Measurements from ENCODE around the gene MEIKIN.

MEIKIN gene

DNA sequence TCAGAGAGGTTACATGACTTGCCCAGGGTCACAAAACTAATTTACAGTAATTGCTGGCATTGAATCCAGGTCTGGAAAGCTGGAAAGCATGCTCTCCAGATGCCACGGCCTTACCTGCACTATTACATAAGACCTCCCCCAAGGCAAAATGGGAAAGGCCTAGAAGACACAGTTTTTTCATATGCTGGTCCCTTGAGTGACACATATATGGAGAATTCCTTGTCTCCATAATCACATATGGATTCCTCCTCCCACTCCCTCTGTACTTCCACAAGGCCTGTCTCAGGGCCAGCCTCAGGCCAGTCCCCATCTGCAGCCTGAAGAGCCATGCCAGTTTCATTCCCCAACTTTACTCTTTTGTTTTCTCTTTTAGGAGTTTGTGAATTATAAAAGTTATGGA lies 28.6 kb upstream of the MEIKIN start:
- H3K9me3 ChIP-seq (ENCODE audit: insufficient read depth, low read length, severe bottlenecking) = no peaks in the 10 kb centered on the region
- no peak for ATAC-seq (ENCODE audit: insufficient read depth, low read depth)
- no peak overlapping the region for H3K4me3 ChIP-seq (ENCODE audit: low read depth in 1 of 2, low read length in 2 of 2)
- no peak overlapping the region for H2AFZ ChIP-seq (ENCODE audit: low read depth, low read length)
- no peaks in the 10 kb centered on the region for H4K20me1 ChIP-seq (ENCODE audit: insufficient read depth, low read length)
- no peak overlapping the region for H3K27ac ChIP-seq (ENCODE audit: low read length)
- no peak for DNase-seq
- no peak overlapping the region for H3K9ac ChIP-seq (ENCODE audit: low read depth, low read length)
- H3K27me3 ChIP-seq (ENCODE audit: insufficient read depth, low read length, poor library complexity) = no peaks in the 10 kb centered on the region
- TF ChIP-seq, protein P1, sequence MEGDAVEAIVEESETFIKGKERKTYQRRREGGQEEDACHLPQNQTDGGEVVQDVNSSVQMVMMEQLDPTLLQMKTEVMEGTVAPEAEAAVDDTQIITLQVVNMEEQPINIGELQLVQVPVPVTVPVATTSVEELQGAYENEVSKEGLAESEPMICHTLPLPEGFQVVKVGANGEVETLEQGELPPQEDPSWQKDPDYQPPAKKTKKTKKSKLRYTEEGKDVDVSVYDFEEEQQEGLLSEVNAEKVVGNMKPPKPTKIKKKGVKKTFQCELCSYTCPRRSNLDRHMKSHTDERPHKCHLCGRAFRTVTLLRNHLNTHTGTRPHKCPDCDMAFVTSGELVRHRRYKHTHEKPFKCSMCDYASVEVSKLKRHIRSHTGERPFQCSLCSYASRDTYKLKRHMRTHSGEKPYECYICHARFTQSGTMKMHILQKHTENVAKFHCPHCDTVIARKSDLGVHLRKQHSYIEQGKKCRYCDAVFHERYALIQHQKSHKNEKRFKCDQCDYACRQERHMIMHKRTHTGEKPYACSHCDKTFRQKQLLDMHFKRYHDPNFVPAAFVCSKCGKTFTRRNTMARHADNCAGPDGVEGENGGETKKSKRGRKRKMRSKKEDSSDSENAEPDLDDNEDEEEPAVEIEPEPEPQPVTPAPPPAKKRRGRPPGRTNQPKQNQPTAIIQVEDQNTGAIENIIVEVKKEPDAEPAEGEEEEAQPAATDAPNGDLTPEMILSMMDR (IDR thresholded peaks at IDR 0.05; ENCODE audit: borderline replicate concordance, extremely low read depth, low read length, poor library complexity, severe bottlenecking) = no peak
- no peak for TF ChIP-seq EZH2 (IDR thresholded peaks at IDR 0.05; ENCODE audit: borderline replicate concordance, low read depth, low read length, severe bottlenecking)
- no peak overlapping the region for H3K4me2 ChIP-seq (ENCODE audit: insufficient read depth, low read length)
- H3K79me2 ChIP-seq (ENCODE audit: insufficient read depth, low read length) = no peaks in the 10 kb centered on the region
- H3K4me1 ChIP-seq (ENCODE audit: insufficient read depth, low read length) = peaks cover 18% of the 10 kb centered on the region
- H3K36me3 ChIP-seq (ENCODE audit: insufficient read depth, low read length) = no peaks in the 10 kb centered on the region

DNA sequence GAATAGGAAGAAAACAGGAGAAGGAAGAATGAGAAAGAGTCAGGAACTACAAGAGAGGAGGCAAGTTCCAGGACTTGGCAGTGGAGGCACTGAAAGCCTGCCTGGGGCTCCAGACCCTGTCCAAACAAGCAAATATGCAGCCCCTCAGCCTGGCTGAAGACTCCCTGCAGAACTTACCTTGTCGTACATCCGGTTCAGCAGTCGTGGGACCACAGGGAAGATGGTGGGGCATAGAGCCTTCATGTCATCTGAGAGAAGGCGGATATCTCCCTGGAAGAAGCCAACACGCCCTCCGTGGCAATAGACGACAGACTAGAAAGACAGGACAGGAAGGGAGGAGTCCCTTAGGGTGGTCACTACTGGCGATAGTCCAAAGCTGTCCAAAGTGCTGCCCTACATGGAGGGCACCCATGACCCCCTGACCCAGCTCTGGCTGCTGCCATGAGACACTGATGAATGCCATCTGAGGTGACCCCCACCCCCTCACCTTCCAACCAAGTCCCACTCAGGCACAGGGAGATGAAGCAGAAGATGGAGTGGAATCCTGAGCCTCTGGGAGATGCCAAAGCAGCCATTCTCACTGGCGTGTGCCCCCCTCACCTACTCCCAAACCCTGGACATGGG lies 27.7 kb upstream of the MEIKIN start:
- Histone ChIP-seq H2AFZ (ENCODE audit: low read depth, low read length) (no peak overlapping the region), H3K79me2 (ENCODE audit: insufficient read depth, low read length) (no peaks in the 10 kb centered on the region), H3K27ac (ENCODE audit: low read length) (no peak overlapping the region), H3K36me3 (ENCODE audit: insufficient read depth, low read length) (no peaks in the 10 kb centered on the region), H3K9me3 (ENCODE audit: insufficient read depth, low read length, severe bottlenecking) (no peaks in the 10 kb centered on the region), H3K4me2 (ENCODE audit: insufficient read depth, low read length) (no peak overlapping the region), H3K9ac (ENCODE audit: low read depth, low read length) (no peak overlapping the region), H3K4me3 (ENCODE audit: low read depth in 1 of 2, low read length in 2 of 2) (no peak overlapping the region), H4K20me1 (ENCODE audit: insufficient read depth, low read length) (no peaks in the 10 kb centered on the region), H3K27me3 (ENCODE audit: insufficient read depth, low read length, poor library complexity) (no peaks in the 10 kb centered on the region), H3K4me1 (ENCODE audit: insufficient read depth, low read length) (peaks cover 18% of the 10 kb centered on the region)
- DNase-seq (no peak), ATAC-seq (ENCODE audit: insufficient read depth, low read depth) (no peak)
- no peak for TF ChIP-seq EZH2 (IDR thresholded peaks at IDR 0.05; ENCODE audit: borderline replicate concordance, low read depth, low read length, severe bottlenecking)
- TF ChIP-seq, protein P1 (IDR thresholded peaks at IDR 0.05; ENCODE audit: borderline replicate concordance, extremely low read depth, low read length, poor library complexity, severe bottlenecking) = no peak

DNA sequence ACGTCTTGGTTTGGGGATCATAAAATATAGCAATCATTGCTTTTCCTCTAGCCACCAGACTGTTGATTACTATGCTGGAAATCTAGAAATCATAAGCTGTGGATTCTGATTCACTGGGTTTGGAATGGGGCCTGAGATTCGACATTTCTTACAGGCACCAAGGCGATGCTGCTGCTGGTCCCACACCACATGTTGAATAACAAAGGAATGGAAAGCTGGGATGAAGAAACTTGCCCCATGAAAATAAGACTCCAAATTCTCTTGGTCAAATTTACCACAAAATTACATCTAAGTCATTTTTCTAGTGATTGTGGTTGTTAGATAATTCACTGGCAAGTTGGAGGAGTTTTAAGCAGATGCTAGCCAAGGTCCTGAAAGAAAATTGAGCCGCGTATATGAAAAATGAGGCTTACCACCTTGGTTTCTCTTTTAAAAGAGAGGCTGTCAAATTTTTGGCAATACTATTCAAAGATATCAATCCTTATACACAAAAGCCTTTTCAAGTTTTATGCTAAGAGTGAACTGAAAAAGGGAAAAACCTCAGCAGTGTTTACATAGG lies 23.0 kb upstream of the MEIKIN start:
- TF ChIP-seq, protein P1 (IDR thresholded peaks at IDR 0.05; ENCODE audit: borderline replicate concordance, extremely low read depth, low read length, poor library complexity, severe bottlenecking) = no peak
- TF ChIP-seq EZH2 (IDR thresholded peaks at IDR 0.05; ENCODE audit: borderline replicate concordance, low read depth, low read length, severe bottlenecking) = no peak
- Histone ChIP-seq H3K79me2 (ENCODE audit: insufficient read depth, low read length) (no peaks in the 10 kb centered on the region), H4K20me1 (ENCODE audit: insufficient read depth, low read length) (no peaks in the 10 kb centered on the region), H3K4me3 (ENCODE audit: low read depth in 1 of 2, low read length in 2 of 2) (no peak overlapping the region), H3K36me3 (ENCODE audit: insufficient read depth, low read length) (no peaks in the 10 kb centered on the region), H3K9ac (ENCODE audit: low read depth, low read length) (no peak overlapping the region), H3K4me2 (ENCODE audit: insufficient read depth, low read length) (no peak overlapping the region), H3K27me3 (ENCODE audit: insufficient read depth, low read length, poor library complexity) (no peaks in the 10 kb centered on the region), H3K9me3 (ENCODE audit: insufficient read depth, low read length, severe bottlenecking) (no peaks in the 10 kb centered on the region), H3K4me1 (ENCODE audit: insufficient read depth, low read length) (no peaks in the 10 kb centered on the region), H3K27ac (ENCODE audit: low read length) (no peak overlapping the region), H2AFZ (ENCODE audit: low read depth, low read length) (no peak overlapping the region)
- DNase-seq = no peak
- no peak for ATAC-seq (ENCODE audit: insufficient read depth, low read depth)

Measured in DND-41 (cell line).